OCI-LY7 (cell line): ENCODE measurements around the gene DPEP1. TPM values are rescaled to one million over a fixed set of nuclear protein-coding genes. Genes with fewer than 3 reads are reported as not detected.
"Not testable (repeated sequence)": the region's sequence is repeated elsewhere in the genome, so short reads cannot be mapped to it uniquely, and the experiment has no call there.

ENCODE experiments used
- BruUV-seq: library from RNA; stranded (reverse); fragments of 400-500 nt; replicated peaks from 2 replicates; lab custom pipeline; 2021; lab: Mats Ljungman, UMichigan
- CTCF ChIA-PET: fragments of 300-600 bp; sonication (Branson Sonifier 250); formaldehyde crosslinking; loops from one replicate; lab custom pipeline; 2022; ENCODE audit warnings: antibody characterized with exemption; ENCODE audit not compliant: unreplicated experiment; lab: Charles Lee
- POLR2A ChIA-PET: fragments of 300-600 bp; sonication (Branson Sonifier 250); formaldehyde crosslinking; loops from one replicate; lab custom pipeline; 2022; ENCODE audit warnings: antibody characterized with exemption; lab: Charles Lee
- DNase-seq: peaks from one replicate; pipeline ENCODE4 v3.0.0-alpha.2; 2015; ENCODE audit warnings: low spot score
- H2AFZ ChIP-seq: fragments of 200-600 bp; sonication (generic), shearing (Covaris generic); 2 replicates; pipeline ENCODE4 v1.6.1; 2014; ENCODE audit warnings: mild to moderate bottlenecking, antibody characterized with exemption, low read length, moderate library complexity
- H3K27ac ChIP-seq: fragments of 200-600 bp; sonication (generic); 2 replicates; pipeline ENCODE4 v1.5.1; 2014; ENCODE audit warnings: mixed run types, low read depth, mild to moderate bottlenecking, moderate library complexity, low read length, inconsistent platforms; ENCODE audit not compliant: poor library complexity, severe bottlenecking
- H3K36me3 ChIP-seq: fragments of 200-600 bp; sonication (generic); 2 replicates; pipeline ENCODE4 v1.6.1; 2014; ENCODE audit warnings: mild to moderate bottlenecking, antibody characterized with exemption, low read length, moderate library complexity, mixed read lengths; ENCODE audit not compliant: insufficient read depth
- H3K4me1 ChIP-seq: fragments of 200-600 bp; sonication (generic); 2 replicates; pipeline ENCODE4 v1.5.1; 2014; ENCODE audit warnings: mild to moderate bottlenecking, low read length; ENCODE audit not compliant: insufficient read depth, poor library complexity, severe bottlenecking
- H3K4me2 ChIP-seq: fragments of 200-600 bp; sonication (generic); 2 replicates; pipeline ENCODE4 v1.6.1; 2014; ENCODE audit warnings: mild to moderate bottlenecking, low read length
- H3K4me3 ChIP-seq: fragments of 200-600 bp; sonication (generic); 2 replicates; pipeline ENCODE4 v1.5.1; 2014; ENCODE audit warnings: mild to moderate bottlenecking, low read depth, low read length; ENCODE audit not compliant: poor library complexity, severe bottlenecking
- H3K79me2 ChIP-seq: fragments of 200-600 bp; sonication (generic); 2 replicates; pipeline ENCODE4 v1.6.1; 2016; ENCODE audit warnings: low read depth, mild to moderate bottlenecking, low read length, moderate library complexity, mixed read lengths; ENCODE audit not compliant: insufficient read depth
- H3K9me2 ChIP-seq: fragments of 200-600 bp; sonication (generic); 2 replicates; pipeline ENCODE4 v1.6.1; 2016; ENCODE audit warnings: mild to moderate bottlenecking, low read length, mixed read lengths; ENCODE audit not compliant: insufficient read depth
- H3K9me3 ChIP-seq: fragments of 200-600 bp; sonication (generic); 2 replicates; pipeline ENCODE4 v1.6.1; 2014; ENCODE audit warnings: mild to moderate bottlenecking, mixed run types, low read length, mixed read lengths
- H4K20me1 ChIP-seq: fragments of 200-600 bp; sonication (generic); 2 replicates; pipeline ENCODE4 v1.6.1; 2014; ENCODE audit warnings: mild to moderate bottlenecking, antibody characterized with exemption, low read length, moderate library complexity, mixed read lengths; ENCODE audit not compliant: insufficient read depth
- EZH2phosphoT487 ChIP-seq: fragments of 200-600 bp; sonication (generic); IDR thresholded peaks from 2 replicates; pipeline ENCODE4 v1.6.1; 2018; ENCODE audit warnings: low read depth, borderline replicate concordance, mild to moderate bottlenecking, mixed run types, antibody characterized with exemption, low read length, moderate library complexity, mixed read lengths
- intact Hi-C: fragments of 100-400 bp; cut with micrococcal nuclease; formaldehyde crosslinking; loops from one replicate; pipeline ENCODE4 v1.10.0; 2022; ENCODE audit not compliant: unreplicated experiment
- total RNA-seq, 2 experiments: library from RNA; depleted of rRNA in 1 of 2; stranded (reverse); fragments of >200 nt in 1 of 2; shearing (Covaris generic) in 1 of 2; gene quantifications; 2 replicates each; pipeline ENCODE4 v1.2.3, GENCODE V29; 2014 to 2022
- TF ChIP-seq, protein P1 (sequence below): fragments of 200-600 bp; sonication (generic); conservative IDR thresholded peaks from 2 replicates; pipeline ENCODE4 v1.5.1; 2014; ENCODE audit warnings: mild to moderate bottlenecking, antibody characterized with exemption, low read length, moderate library complexity, mixed read lengths

DPEP1 gene
- total RNA-seq, 2 experiments from 2014 or later, result not detected

- H3K79me2 ChIP-seq, result no peaks in the 10 kb centered on the region
- H3K9me3 ChIP-seq, result 0 out of 2 replicates have a peak, but pooled peaks cover 3% of the 10 kb centered on the region
- BruUV-seq, result no TSS peak
- H3K9me2 ChIP-seq, result no peaks in the 10 kb centered on the region
- H3K4me1 ChIP-seq, result no peaks in the 10 kb centered on the region
- no peak overlapping the region for H2AFZ ChIP-seq
- TF ChIP-seq EZH2phosphoT487, result no peak
- TF ChIP-seq, protein P1, sequence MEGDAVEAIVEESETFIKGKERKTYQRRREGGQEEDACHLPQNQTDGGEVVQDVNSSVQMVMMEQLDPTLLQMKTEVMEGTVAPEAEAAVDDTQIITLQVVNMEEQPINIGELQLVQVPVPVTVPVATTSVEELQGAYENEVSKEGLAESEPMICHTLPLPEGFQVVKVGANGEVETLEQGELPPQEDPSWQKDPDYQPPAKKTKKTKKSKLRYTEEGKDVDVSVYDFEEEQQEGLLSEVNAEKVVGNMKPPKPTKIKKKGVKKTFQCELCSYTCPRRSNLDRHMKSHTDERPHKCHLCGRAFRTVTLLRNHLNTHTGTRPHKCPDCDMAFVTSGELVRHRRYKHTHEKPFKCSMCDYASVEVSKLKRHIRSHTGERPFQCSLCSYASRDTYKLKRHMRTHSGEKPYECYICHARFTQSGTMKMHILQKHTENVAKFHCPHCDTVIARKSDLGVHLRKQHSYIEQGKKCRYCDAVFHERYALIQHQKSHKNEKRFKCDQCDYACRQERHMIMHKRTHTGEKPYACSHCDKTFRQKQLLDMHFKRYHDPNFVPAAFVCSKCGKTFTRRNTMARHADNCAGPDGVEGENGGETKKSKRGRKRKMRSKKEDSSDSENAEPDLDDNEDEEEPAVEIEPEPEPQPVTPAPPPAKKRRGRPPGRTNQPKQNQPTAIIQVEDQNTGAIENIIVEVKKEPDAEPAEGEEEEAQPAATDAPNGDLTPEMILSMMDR, result no peak
- no peak for DNase-seq
- H3K4me2 ChIP-seq, result no peak overlapping the region
- ChIA-PET CTCF (no interaction called here), POLR2A (no interaction called here)
- H3K27ac ChIP-seq, result no peak overlapping the region
- H3K4me3 ChIP-seq, result no peak overlapping the region
- intact Hi-C loops, result no loop called here
- H4K20me1 ChIP-seq, result no peaks in the 10 kb centered on the region
- H3K36me3 ChIP-seq, result no peaks in the 10 kb centered on the region
Observed at GRCh38 chr16:89586218-89586617, 27.2 kb upstream of the DPEP1 start.

- no TSS peak for BruUV-seq
- H3K79me2 ChIP-seq, result no peaks in the 10 kb centered on the region
- no peaks in the 10 kb centered on the region for H4K20me1 ChIP-seq
- no peaks in the 10 kb centered on the region for H3K4me1 ChIP-seq
- H3K27ac ChIP-seq, result no peak overlapping the region
- no peak for DNase-seq
- H3K4me2 ChIP-seq, result no peak overlapping the region
- no peak for TF ChIP-seq EZH2phosphoT487
- TF ChIP-seq, protein P1, result no peak
- no peak overlapping the region for H3K4me3 ChIP-seq
- intact Hi-C loops, result no loop called here
- CTCF ChIA-PET, result no interaction called here
- no peak overlapping the region for H2AFZ ChIP-seq
- POLR2A ChIA-PET, result no interaction called here
- no peaks in the 10 kb centered on the region for H3K36me3 ChIP-seq
- H3K9me3 ChIP-seq, result 0 out of 2 replicates have a peak, but pooled peaks cover 3% of the 10 kb centered on the region
- H3K9me2 ChIP-seq, result no peaks in the 10 kb centered on the region
Observed at GRCh38 chr16:89586853-89587252, 26.6 kb upstream of the DPEP1 start.

DNA sequence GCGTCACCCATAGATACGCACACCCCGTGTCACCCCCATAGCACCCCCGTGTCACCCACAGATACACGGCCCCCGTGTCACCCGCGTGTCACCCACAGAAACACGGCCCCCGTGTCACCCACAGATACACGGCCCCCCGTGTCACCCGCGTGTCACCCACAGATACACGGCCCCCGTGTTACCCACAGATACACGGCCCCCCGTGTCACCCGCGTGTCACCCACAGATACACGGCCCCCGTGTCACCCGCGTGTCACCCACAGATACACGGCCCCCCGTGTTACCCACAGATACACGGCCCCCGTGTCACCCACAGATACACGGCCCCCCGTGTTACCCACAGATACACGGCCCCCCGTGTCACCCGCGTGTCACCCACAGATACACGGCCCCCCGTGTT lies 25.8 kb upstream of the DPEP1 start:
- H3K4me3 ChIP-seq, H4K20me1 ChIP-seq, H3K27ac ChIP-seq, H3K4me1 ChIP-seq, intact Hi-C loops, CTCF ChIA-PET, H3K9me3 ChIP-seq, H2AFZ ChIP-seq, POLR2A ChIA-PET, H3K9me2 ChIP-seq, H3K79me2 ChIP-seq, H3K4me2 ChIP-seq, H3K36me3 ChIP-seq, BruUV-seq, DNase-seq: not testable (repeated sequence)
